IPS-18a (cell line): ENCODE results near the gene STX10.
"Not testable (repeated sequence)": the region's sequence is repeated elsewhere in the genome, so short reads cannot be mapped to it uniquely, and the experiment has no call there.

Source experiments
- H3K27ac ChIP-seq: one replicate; pipeline ENCODE4 v1.5.1; 2013; ENCODE audit warnings: low read length
- H3K27me3 ChIP-seq: one replicate; pipeline ENCODE4 v1.6.1; 2013; ENCODE audit warnings: mild to moderate bottlenecking, low read length; ENCODE audit not compliant: control insufficient read depth, insufficient read depth
- H3K36me3 ChIP-seq: one replicate; pipeline ENCODE4 v1.6.1; 2013; ENCODE audit warnings: low read depth, low read length; ENCODE audit not compliant: control insufficient read depth
- H3K4me1 ChIP-seq: one replicate; pipeline ENCODE4 v1.6.1; 2013; ENCODE audit warnings: low read depth, low read length; ENCODE audit not compliant: control insufficient read depth
- H3K4me3 ChIP-seq: one replicate; pipeline ENCODE4 v1.5.1; 2013; ENCODE audit warnings: low read length
- H3K9ac ChIP-seq: one replicate; pipeline ENCODE4 v1.6.1; 2013; ENCODE audit warnings: mild to moderate bottlenecking, low read length, moderate library complexity
- H3K9me3 ChIP-seq: one replicate; pipeline ENCODE4 v1.6.1; 2013; ENCODE audit warnings: low read depth, low read length; ENCODE audit not compliant: control insufficient read depth

Gene STX10

GRCh38 chr19:13150187-13150930 is at the start of gene STX10, which contains the start of gene IER2:
Gene STX10 (minus strand): TSS chr19:13150375. CDS start chr19:13150173, 202 bp downstream.
Gene IER2 (plus strand): TSS chr19:13150411. CDS start chr19:13153187, 2,776 bp downstream.
- Histone ChIP-seq H3K36me3 (no peaks in the 10 kb centered on the region), H3K27me3 (no peaks in the 10 kb centered on the region), H3K9me3 (no peaks in the 10 kb centered on the region), H3K27ac (peak within 1 kb of the TSS; percentile 28), H3K9ac (peak within 1 kb of the TSS; percentile 81), H3K4me3 (peak within 1 kb of the TSS; percentile 83), H3K4me1 (no peaks in the 10 kb centered on the region)

- no peaks in the 10 kb centered on the region for H3K9me3 ChIP-seq
- no peaks in the 10 kb centered on the region for H3K27me3 ChIP-seq
- H3K9ac ChIP-seq = no peak overlapping the region
- H3K4me1 ChIP-seq = no peaks in the 10 kb centered on the region
- H3K4me3 ChIP-seq = no peak overlapping the region
- no peaks in the 10 kb centered on the region for H3K36me3 ChIP-seq
- H3K27ac ChIP-seq = no peak overlapping the region
Measured at GRCh38 chr19:13198634-13199033, 48.5 kb upstream of the STX10 start.

GRCh38 chr19:13195678-13196077 is 45.5 kb upstream of the STX10 start:
- no peaks in the 10 kb centered on the region for H3K9me3 ChIP-seq
- H3K27me3 ChIP-seq = no peaks in the 10 kb centered on the region
- H3K9ac ChIP-seq = no peak overlapping the region
- no peaks in the 10 kb centered on the region for H3K4me1 ChIP-seq
- no peaks in the 10 kb centered on the region for H3K36me3 ChIP-seq
- H3K27ac ChIP-seq = no peak overlapping the region
- no peak overlapping the region for H3K4me3 ChIP-seq

GRCh38 chr19:13190781-13191540 is 40.8 kb upstream of the STX10 start:
- Histone ChIP-seq H3K27ac (no peak overlapping the region), H3K9me3 (no peaks in the 10 kb centered on the region), H3K4me3 (no peak overlapping the region), H3K36me3 (no peaks in the 10 kb centered on the region), H3K9ac (no peak overlapping the region), H3K27me3 (no peaks in the 10 kb centered on the region), H3K4me1 (no peaks in the 10 kb centered on the region)

GRCh38 chr19:13189600-13189999 is 39.4 kb upstream of the STX10 start:
- Histone ChIP-seq H3K4me1 (no peaks in the 10 kb centered on the region), H3K27ac (no peak overlapping the region), H3K4me3 (no peak overlapping the region), H3K36me3 (no peaks in the 10 kb centered on the region), H3K9ac (no peak overlapping the region), H3K27me3 (no peaks in the 10 kb centered on the region), H3K9me3 (no peaks in the 10 kb centered on the region)

- Histone ChIP-seq H3K9me3 (no peaks in the 10 kb centered on the region), H3K4me1 (no peaks in the 10 kb centered on the region), H3K27me3 (no peaks in the 10 kb centered on the region), H3K9ac (no peak overlapping the region), H3K27ac (no peak overlapping the region), H3K4me3 (no peak overlapping the region), H3K36me3 (no peaks in the 10 kb centered on the region)
Measured at GRCh38 chr19:13187419-13187818, 37.2 kb upstream of the STX10 start.

- not testable (repeated sequence) for H3K9me3 ChIP-seq, H3K36me3 ChIP-seq, H3K4me1 ChIP-seq, H3K27ac ChIP-seq, H3K9ac ChIP-seq, H3K27me3 ChIP-seq, H3K4me3 ChIP-seq
Measured at GRCh38 chr19:13186688-13187087, 36.5 kb upstream of the STX10 start.

GRCh38 chr19:13185763-13186657 is 35.8 kb upstream of the STX10 start:
- not testable (repeated sequence) for H3K9ac ChIP-seq, H3K4me1 ChIP-seq, H3K27me3 ChIP-seq, H3K4me3 ChIP-seq, H3K9me3 ChIP-seq, H3K27ac ChIP-seq, H3K36me3 ChIP-seq

GRCh38 chr19:13184926-13185325 is 34.8 kb upstream of the STX10 start:
- H3K9me3 ChIP-seq, H3K27ac ChIP-seq, H3K9ac ChIP-seq, H3K36me3 ChIP-seq, H3K4me1 ChIP-seq, H3K4me3 ChIP-seq, H3K27me3 ChIP-seq: not testable (repeated sequence)

GRCh38 chr19:13181747-13182388 is 31.7 kb upstream of the STX10 start:
- Histone ChIP-seq H3K4me1 (no peaks in the 10 kb centered on the region), H3K27me3 (no peaks in the 10 kb centered on the region), H3K9me3 (no peaks in the 10 kb centered on the region), H3K4me3 (no peak overlapping the region), H3K9ac (no peak overlapping the region), H3K36me3 (no peaks in the 10 kb centered on the region), H3K27ac (no peak overlapping the region)

GRCh38 chr19:13178291-13178690 is 28.1 kb upstream of the STX10 start:
- H3K27me3 ChIP-seq, H3K36me3 ChIP-seq, H3K27ac ChIP-seq, H3K4me3 ChIP-seq, H3K9me3 ChIP-seq, H3K4me1 ChIP-seq, H3K9ac ChIP-seq: not testable (repeated sequence)
